Forelimb muscle (tissue), 1 donor: ENCODE measurements around the gene JRKL. TPM values are rescaled to one million over a fixed set of nuclear protein-coding genes. Genes with fewer than 3 reads are reported as not detected.
A peak's percentile ranks its signal among the peaks of the same experiment; 100 is the strongest.

Source experiments
- DNase-seq: peaks from one replicate; pipeline ENCODE4 v3.0.0-alpha.2; 2013; ENCODE audit warnings: low read depth
- polyA plus RNA-seq: library from polyadenylated mRNA; unstranded; fragments of 120-200 nt; gene quantifications from one replicate; pipeline ENCODE4 v1.2.1, GENCODE V29; 2013; ENCODE audit not compliant: insufficient read length

JRKL gene
- polyA plus RNA-seq = 10.6 TPM

GRCh38 chr11:96389720-96390487 lies at the start of gene JRKL, which contains the start of gene CCDC82:
TSS of gene JRKL (plus strand) at chr11:96390013. CDS start at chr11:96390650, 637 bp downstream.
TSS of gene CCDC82 (minus strand) at chr11:96389912. CDS start at chr11:96384747, 5,165 bp downstream.
- peak; percentile 79 for DNase-seq

DNA sequence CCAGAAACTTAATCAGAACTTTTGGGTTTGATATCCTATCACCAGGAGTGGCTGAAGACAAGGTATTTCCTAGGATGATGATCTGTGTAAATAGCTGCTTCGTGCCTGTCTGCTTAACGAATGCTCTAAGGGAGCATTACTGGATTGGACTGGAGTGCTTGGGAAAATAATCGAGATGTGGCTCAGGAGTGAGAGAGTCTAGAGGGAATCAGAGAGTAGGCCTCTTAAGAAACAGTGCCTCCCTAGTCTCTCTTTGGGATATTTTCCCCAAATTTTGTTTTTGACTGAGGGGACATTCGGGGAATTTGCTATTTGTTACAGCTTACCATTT lies 49.3 kb upstream of the JRKL start:
- DNase-seq = no peak

- DNase-seq = no peak
Observed at GRCh38 chr11:96341211-96342013, 48.4 kb upstream of the JRKL start.

DNA sequence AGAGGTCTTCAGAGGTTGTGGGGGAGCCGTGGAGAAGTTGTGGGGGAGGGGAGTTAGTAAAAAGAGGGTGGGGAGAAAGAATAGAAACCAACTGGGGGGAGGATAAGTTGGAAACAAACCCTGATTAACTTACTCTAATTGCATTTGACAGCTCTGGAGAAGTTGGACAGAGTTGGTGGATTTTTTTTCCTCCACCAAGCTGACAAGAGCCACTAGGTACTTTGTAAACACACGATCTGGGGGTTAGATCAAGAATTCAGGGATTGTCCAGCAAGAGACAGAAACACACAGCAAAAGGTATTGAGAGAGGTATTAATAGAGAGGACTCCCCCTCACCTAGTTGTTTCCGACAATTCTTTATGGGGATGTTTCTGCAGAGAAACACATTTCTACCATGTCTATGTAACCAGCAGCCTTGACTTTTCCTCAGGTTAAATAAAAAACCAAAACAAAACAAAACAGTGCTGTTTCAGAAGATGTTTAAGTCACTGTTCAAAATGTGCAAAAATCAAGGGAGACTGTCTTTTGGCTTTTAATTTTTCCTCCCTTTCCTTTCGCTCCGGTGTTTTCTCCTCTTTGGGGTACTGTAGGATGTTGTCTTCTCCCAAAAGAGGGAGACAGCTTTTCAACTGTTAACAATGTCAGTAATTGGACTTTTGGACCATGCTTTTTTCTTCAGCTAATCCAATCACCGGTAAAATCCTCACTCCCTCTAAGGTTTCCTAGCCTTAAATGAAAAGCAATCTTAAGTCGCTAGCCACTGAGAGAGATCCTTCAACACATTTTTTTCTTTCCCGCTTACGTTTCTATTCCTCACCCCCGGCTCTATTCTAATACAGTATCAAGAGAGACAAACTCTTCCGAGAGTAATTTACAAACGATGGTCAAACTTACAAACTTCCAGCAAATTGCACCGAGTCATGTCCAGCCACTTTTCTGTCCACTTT lies 47.5 kb upstream of the JRKL start:
- no peak for DNase-seq

GRCh38 chr11:96342961-96343711 lies 46.7 kb upstream of the JRKL start, which contains the start of gene MAML2:
TSS of gene MAML2 (minus strand) at chr11:96343195. CDS start at chr11:96341895, 1,300 bp downstream.
- peak; percentile 79 for DNase-seq

- no peak for DNase-seq
Observed at GRCh38 chr11:96356848-96357247, 33.0 kb upstream of the JRKL start.

- DNase-seq = no peak
Observed at GRCh38 chr11:96357794-96358193, 32.0 kb upstream of the JRKL start.

DNA sequence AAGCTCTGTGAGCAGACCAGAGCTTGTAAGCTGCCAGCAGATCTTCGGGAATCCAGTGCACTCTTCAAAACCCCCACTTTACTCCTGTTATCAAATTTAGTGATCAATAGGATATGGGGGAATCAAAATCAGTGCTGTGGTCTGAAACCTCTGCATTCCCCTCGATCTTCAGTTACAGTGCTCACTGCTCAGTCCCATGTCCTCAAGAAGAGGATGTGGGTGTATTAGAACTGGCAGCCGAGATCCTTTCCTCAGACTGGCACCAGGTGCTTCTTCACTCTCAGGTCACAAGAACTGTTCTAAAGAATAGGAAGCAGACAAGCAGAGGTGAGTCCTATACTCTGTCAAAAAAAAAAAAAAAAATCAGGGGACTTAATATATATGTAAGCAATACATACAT lies 31.5 kb upstream of the JRKL start:
- DNase-seq = no peak

DNA sequence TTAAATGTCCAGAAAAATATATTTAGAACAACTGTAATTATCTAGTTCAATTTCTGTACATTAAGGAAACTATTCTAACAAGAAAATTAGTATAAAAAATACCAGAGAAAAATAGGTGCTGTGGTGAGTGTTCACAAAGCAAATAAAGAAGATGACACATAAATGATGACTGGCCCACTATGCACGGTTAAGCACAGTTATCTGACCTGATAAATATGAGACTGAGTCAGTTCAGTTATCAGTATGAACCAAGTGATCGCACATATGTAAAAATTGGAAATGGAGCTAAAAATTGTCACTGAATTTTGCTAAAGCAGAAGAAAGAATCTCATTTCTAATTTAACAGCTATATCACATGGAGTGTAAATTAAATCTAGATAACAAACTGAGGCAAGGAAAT lies 28.0 kb upstream of the JRKL start:
- DNase-seq = no peak

- DNase-seq = no peak
Observed at GRCh38 chr11:96365493-96365892, 24.3 kb upstream of the JRKL start.

- DNase-seq = no peak
Observed at GRCh38 chr11:96366024-96366423, 23.8 kb upstream of the JRKL start.

DNA sequence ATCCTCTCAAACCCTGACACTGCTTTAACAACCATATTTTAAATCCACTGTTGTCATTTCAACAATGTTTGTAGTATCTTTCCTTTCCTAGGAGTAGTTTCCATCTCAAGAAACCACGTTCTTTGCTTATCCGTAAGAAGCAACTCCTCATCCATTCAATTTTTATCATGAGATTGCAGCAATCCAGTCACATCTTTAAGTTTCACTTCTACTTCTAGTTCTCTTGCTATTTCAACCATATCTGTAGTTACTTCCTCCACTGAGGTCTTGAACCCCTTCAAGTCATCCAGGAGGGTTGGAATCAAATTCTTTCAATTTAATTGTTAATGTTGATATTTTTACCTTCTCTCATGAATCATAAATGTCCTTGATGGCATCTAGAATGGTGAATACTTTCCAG lies 22.5 kb upstream of the JRKL start:
- DNase-seq = no peak

DNA sequence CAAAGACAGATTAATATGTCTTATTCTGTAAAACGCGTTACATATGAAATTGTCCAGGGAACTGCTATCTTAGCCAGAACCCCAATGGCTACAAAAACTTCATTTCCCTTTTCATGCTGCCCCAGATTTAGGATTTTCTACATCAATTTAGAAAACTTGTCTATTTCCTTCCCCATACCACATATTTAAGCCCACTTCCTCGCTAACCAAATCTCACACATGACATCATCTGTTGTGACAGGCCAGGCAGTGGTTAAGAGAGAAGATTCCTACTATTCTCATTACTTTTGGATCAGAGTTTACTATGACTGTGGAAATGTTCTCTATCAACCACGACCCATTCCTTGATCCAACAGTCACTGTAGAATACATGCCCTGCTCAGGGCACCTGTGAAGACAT lies 16.0 kb upstream of the JRKL start:
- DNase-seq = no peak

- no peak for DNase-seq
Observed at GRCh38 chr11:96376796-96377195, 13.0 kb upstream of the JRKL start.

- DNase-seq = no peak
Observed at GRCh38 chr11:96384156-96384555, 5.7 kb upstream of the JRKL start.

DNA sequence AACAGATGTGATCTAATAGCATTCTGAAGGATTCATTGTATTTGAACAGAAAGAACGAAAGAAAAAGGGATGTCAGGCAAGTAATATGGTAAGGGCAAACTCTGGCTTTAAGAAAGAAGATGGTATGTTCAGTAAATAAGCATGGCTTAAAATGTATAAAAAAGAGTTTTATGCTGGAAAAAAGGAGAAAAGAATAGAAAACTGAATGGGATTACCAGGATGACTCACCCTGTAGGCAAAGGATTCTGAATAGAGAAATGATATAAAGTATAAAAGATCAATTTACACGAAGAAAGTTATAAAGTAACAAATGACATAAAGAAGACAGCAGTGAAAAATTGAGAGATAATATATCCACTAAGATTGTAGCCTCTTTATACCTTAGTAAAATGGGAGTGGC lies 4.6 kb upstream of the JRKL start:
- DNase-seq = no peak

- DNase-seq = no peak
Observed at GRCh38 chr11:96388891-96389719, 708 bp upstream of the JRKL start.

DNA sequence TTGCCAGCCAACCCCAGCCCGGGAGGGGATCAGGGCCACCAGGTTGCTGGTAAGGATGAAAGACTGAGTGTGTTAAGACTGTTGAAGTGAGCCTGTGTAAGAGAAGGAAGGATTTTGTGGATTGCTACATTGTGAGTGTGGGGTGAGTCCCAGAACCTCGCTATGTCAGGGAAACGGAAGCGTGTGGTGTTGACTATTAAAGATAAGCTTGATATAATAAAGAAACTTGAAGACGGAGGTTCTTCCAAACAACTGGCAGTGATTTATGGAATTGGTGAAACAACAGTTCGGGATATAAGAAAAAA lies 627 bp downstream of the JRKL start:
- no peak for DNase-seq

DNA sequence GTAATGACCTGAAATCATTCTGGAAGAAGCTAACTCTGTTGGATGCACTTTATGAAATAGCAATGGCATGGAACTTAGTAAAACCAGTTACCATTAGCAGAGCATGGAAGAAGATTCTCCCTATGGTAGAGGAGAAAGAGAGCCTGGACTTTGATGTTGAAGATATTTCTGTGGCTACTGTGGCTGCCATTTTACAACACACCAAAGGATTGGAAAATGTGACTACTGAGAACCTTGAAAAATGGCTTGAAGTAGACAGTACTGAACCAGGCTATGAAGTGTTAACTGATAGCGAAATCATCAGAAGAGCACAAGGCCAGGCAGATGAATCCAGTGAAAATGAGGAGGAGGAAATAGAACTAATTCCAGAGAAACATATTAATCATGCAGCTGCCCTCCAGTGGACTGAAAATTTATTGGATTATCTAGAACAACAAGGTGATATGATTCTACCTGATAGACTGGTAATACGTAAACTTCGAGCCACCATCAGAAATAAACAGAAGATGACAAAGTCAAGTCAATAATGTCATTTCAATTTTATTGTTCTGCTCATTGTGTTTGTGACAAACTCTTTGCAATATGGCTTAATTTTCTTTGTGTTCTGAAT lies 2.0 kb downstream of the JRKL start:
- no peak for DNase-seq

- no peak for DNase-seq
Observed at GRCh38 chr11:96393753-96394348, 4.0 kb downstream of the JRKL start.
